GM21381 (cell line): ENCODE measurements around the gene PARP3.

Experiments used
- ATAC-seq: cut with Tn5 transposase; IDR thresholded peaks from one replicate; pipeline ENCODE4 v1.9.1; 2021; ENCODE audit warnings: mild to moderate bottlenecking, moderate library complexity; ENCODE audit not compliant: unreplicated experiment

Gene PARP3

DNA sequence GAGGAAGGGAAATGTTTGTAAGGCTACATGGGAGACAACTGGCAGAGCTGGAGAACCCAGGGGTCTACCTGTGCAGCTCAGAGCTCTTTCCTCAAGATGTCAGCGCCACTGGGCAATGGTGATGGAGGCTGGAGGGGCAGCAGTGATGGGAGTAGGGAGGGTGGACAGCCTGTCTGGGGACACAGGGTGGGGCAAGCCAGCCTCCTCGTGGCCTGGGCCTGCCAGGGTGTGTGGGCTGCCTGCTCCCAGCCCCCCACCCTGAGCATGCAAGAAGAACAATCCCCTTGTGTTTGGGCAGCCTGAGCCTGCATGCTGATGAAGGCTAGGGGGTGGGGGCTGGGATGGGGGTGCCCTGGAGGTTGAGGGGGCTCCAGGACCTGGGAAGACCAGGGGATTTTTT is 23.9 kb downstream of the PARP3 start:
- ATAC-seq, result no peak

- no peak for ATAC-seq
Observed at GRCh38 chr3:51966486-51966885, 24.3 kb downstream of the PARP3 start.

GRCh38 chr3:51966922-51967383 is 24.8 kb downstream of the PARP3 start:
- no peak for ATAC-seq

- ATAC-seq, result no peak
Observed at GRCh38 chr3:51967384-51968169, 25.4 kb downstream of the PARP3 start, which contains the start of gene PCBP4. PCBP4 (minus strand) TSS chr3:51967454; CDS start chr3:51961240, 6,214 bp downstream.

- no peak for ATAC-seq
Observed at GRCh38 chr3:51968170-51968775, 26.1 kb downstream of the PARP3 start.

GRCh38 chr3:51968883-51969678 is 26.9 kb downstream of the PARP3 start:
- ATAC-seq, result no peak

GRCh38 chr3:51969841-51970240 is 27.7 kb downstream of the PARP3 start:
- no peak for ATAC-seq

GRCh38 chr3:51970606-51971300 is 28.6 kb downstream of the PARP3 start:
- ATAC-seq, result no peak

GRCh38 chr3:51971350-51971749 is 29.2 kb downstream of the PARP3 start:
- ATAC-seq, result no peak

DNA sequence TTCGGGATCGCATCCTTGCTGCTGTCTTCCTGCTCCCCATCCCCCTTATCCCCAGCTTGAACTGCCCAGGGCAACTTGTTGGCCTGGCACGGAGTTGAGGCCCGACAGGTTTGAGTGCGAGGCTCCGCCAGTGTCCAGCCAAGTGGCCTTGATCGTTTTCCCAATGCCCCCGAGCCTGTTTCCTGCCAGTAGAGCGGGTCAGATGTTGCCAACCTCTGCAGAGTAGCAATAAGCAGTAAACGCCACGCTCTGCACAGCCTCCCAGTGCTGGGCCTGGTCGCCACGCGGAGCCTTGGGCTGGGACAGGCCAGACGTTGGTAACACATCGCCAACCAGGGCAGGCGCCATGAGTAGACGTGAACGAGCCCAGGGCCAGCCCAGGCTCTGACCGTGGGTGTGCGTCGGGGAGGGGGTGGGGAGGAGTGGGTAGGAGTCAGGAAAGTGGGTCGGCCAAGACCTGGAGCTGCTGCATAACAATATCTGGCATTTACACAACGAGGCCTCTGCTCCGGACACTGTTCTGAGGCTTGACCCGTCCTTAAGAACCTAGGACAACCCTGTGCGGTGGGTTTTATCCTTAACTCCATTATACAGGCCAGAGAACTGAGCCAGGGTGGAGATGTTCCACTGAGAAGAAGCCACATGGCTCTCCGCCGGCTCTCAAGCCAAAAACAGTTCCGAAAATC is 32.3 kb downstream of the PARP3 start:
- no peak for ATAC-seq

GRCh38 chr3:51974963-51975851 is 33.0 kb downstream of the PARP3 start, which contains the start of gene ABHD14A:
ABHD14A (plus strand) TSS chr3:51975064; CDS start chr3:51975136, 72 bp downstream.
- ATAC-seq, result no peak

DNA sequence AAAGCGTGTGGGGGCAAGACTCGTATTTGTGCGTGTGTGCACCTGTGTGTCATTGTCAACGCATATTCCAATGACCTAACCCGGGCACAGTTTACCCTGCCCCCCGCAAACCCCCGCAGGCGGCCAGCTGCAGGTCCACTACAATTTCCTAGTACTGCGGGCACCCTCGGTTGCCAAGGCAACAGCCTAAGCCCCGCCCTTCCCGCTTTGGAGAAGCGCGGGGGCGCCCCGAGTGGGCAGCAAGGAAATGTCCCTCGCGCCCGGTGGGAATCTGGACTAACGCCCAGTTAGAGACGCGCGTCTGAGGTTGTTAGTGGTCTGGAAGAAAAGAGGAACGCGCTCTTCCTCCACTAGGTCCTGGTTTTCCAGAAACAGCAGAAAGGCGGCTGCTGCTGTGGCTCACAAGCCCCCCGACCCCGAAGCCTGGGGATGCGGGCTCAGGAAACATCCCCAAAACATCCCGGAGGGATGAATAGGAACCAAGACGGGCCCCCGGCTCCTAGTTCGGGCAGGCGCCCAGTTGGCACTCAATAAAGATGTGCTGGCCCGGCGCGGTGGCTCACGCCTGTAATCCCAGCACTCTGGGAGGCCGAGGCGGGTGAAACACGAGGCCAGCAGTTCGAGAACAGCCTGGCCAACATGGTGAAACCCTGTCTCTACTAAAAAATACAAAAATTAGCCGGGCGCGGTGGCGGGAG is 33.8 kb downstream of the PARP3 start:
- ATAC-seq, result no peak

- no peak for ATAC-seq
Observed at GRCh38 chr3:51977446-51978142, 35.4 kb downstream of the PARP3 start.

- no peak for ATAC-seq
Observed at GRCh38 chr3:51978143-51978502, 36.0 kb downstream of the PARP3 start.

GRCh38 chr3:51980253-51980652 is 38.1 kb downstream of the PARP3 start:
- ATAC-seq, result no peak

GRCh38 chr3:51982352-51982837 is 40.2 kb downstream of the PARP3 start:
- peak; percentile 57 for ATAC-seq

DNA sequence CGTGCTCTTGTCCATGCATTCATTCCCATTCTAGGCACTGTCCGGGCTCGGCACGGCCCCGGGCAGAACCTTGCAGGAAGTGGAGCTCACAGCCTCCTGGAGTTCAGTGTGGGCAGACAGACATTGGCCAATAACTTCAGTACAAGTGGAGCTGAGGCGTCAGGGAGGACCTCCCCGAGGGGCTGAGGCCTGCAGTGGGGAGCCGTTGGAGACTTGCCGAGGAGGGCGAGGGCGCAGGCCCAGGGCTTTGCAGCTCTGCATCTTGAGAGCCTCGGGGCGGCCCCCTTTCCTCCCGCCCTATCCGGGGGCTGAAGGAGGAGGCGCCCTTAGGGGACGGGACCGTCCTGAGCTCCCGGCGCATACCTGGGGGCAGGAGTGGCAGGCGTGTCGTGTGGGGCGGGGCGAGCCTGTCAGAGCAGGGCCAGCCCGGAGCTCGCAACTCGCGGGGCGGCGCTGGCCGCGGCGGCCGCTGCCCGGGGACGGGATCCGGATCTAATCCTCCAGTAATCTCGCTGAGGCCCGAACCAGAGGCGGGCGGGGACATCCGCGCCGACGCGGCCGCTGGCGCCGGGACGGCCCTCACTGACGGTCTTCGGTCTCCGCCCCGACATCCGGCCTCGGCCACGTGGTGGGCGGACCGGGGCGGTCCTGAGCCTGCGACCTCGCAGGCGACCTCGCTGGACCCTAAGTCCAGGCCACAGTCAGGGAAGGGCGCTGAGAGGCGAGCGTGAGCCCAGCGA is 40.8 kb downstream of the PARP3 start, which contains the start of gene ACY1:
ACY1 (plus strand) TSS at position 698 of the 740 bp plus-strand sequence. CDS start 530 bp downstream, outside the sequence.
- peak; percentile 68 for ATAC-seq
